IMR-90 (cell line): Measurements from ENCODE around the gene FKRP. TPM values are rescaled to one million over a fixed set of nuclear protein-coding genes. Genes with fewer than 3 reads are reported as not detected.

Experiments
- ATAC-seq: fragments of 200-7000 bp; cut with Tn5 transposase; 2 replicates; pipeline ENCODE4 v1.9.1; 2020; ENCODE audit warnings: low read depth, mild to moderate bottlenecking, moderate library complexity
- BruUV-seq: library from RNA; stranded (reverse); fragments of 400-500 nt; replicated peaks from 2 replicates; lab custom pipeline; 2021; lab: Mats Ljungman, UMichigan
- CTCF ChIA-PET: fragments of 300-600 bp; formaldehyde crosslinking; extraction: SDS; loops from one replicate; lab custom pipeline; 2021; ENCODE audit warnings: antibody characterized with exemption; lab: Yijun Ruan, JAX
- POLR2A ChIA-PET: fragments of 300-600 bp; sonication (Branson Sonifier 250); formaldehyde crosslinking; loops from one replicate; lab custom pipeline; 2022; ENCODE audit warnings: antibody characterized with exemption; ENCODE audit not compliant: unreplicated experiment; lab: Charles Lee
- DNase-seq: peaks from one replicate; pipeline ENCODE4 v3.0.0; 2013
- H2AFZ ChIP-seq: replicated peaks from 2 replicates; pipeline ENCODE3; 2013; ENCODE audit warnings: low read length, mild to moderate bottlenecking; ENCODE audit not compliant: poor library complexity
- H2AK5ac ChIP-seq: 2 replicates; pipeline ENCODE4 v1.6.1; 2013; ENCODE audit warnings: low read depth, low read length, inconsistent platforms
- H2AK9ac ChIP-seq: replicated peaks from 2 replicates; pipeline ENCODE3; 2013; ENCODE audit warnings: mild to moderate bottlenecking, low read depth, low read length, moderate library complexity; ENCODE audit not compliant: poor library complexity
- H2BK120ac ChIP-seq: 2 replicates; pipeline ENCODE4 v1.6.1; 2013; ENCODE audit warnings: low read depth, low read length, inconsistent platforms
- H2BK15ac ChIP-seq: 3 replicates; pipeline ENCODE4 v1.6.1; 2013; ENCODE audit warnings: low read depth, low read length, inconsistent platforms
- H2BK20ac ChIP-seq: 2 replicates; pipeline ENCODE4 v1.6.1; 2013; ENCODE audit warnings: low read depth, mild to moderate bottlenecking, inconsistent platforms, low read length, moderate library complexity
- H2BK5ac ChIP-seq: 2 replicates; pipeline ENCODE4 v1.6.1; 2013; ENCODE audit warnings: mild to moderate bottlenecking, low read depth, low read length, inconsistent platforms; ENCODE audit not compliant: poor library complexity, severe bottlenecking
- H3K14ac ChIP-seq: replicated peaks from 2 replicates; pipeline ENCODE4 v1.6.1; 2013; ENCODE audit warnings: low read depth, low read length, inconsistent platforms
- H3K18ac ChIP-seq: 2 replicates; pipeline ENCODE4 v1.6.1; 2013; ENCODE audit warnings: low read depth, low read length, control low read depth
- H3K23ac ChIP-seq: 2 replicates; pipeline ENCODE4 v1.6.1; 2013; ENCODE audit warnings: low read depth, low read length, inconsistent platforms
- H3K27ac ChIP-seq: 2 replicates; pipeline ENCODE4 v1.5.1; 2013; ENCODE audit warnings: mild to moderate bottlenecking, control low read depth, low read length; ENCODE audit not compliant: insufficient read depth
- H3K27me3 ChIP-seq: 2 replicates; pipeline ENCODE4 v1.6.1; 2013; ENCODE audit warnings: low read length; ENCODE audit not compliant: control insufficient read depth, insufficient read depth
- H3K36me3 ChIP-seq: 2 replicates; pipeline ENCODE4 v1.6.1; 2013; ENCODE audit warnings: low read length, mixed read lengths; ENCODE audit not compliant: control insufficient read depth, insufficient read depth
- H3K4ac ChIP-seq: 2 replicates; pipeline ENCODE4 v1.6.1; 2013; ENCODE audit warnings: low read depth, low read length, inconsistent platforms
- H3K4me1 ChIP-seq: 2 replicates; pipeline ENCODE4 v1.6.1; 2013; ENCODE audit warnings: low read length, mixed read lengths; ENCODE audit not compliant: control insufficient read depth, insufficient read depth
- H3K4me2 ChIP-seq: 2 replicates; pipeline ENCODE4 v1.6.1; 2013; ENCODE audit warnings: low read depth, mild to moderate bottlenecking, control low read depth, low read length, moderate library complexity
- H3K4me3 ChIP-seq: 2 replicates; pipeline ENCODE4 v1.5.1; 2013; ENCODE audit warnings: low read depth, mild to moderate bottlenecking, control low read depth, low read length, moderate library complexity; ENCODE audit not compliant: insufficient read depth
- H3K56ac ChIP-seq: 2 replicates; pipeline ENCODE4 v1.6.1; 2013; ENCODE audit warnings: low read length, inconsistent platforms; ENCODE audit not compliant: insufficient read depth; ENCODE audit errors: extremely low read depth
- H3K79me1 ChIP-seq, 2 experiments: 2 replicates each; pipeline ENCODE4 v1.6.1; 2013; ENCODE audit warnings: low read length in 2 of 2, inconsistent platforms in 1 of 2, low read depth in 1 of 2
- H3K9ac ChIP-seq: 2 replicates; pipeline ENCODE4 v1.6.1; 2013; ENCODE audit warnings: low read depth, low read length, control low read depth
- H3K9me1 ChIP-seq: 2 replicates; pipeline ENCODE4 v1.6.1; 2013; ENCODE audit warnings: low read length, inconsistent platforms; ENCODE audit not compliant: insufficient read depth
- H3K9me3 ChIP-seq: 2 replicates; pipeline ENCODE4 v1.6.1; 2013; ENCODE audit warnings: low read length; ENCODE audit not compliant: control insufficient read depth, insufficient read depth
- H4K20me1 ChIP-seq: 2 replicates; pipeline ENCODE4 v1.6.1; 2013; ENCODE audit warnings: low read length, inconsistent platforms; ENCODE audit not compliant: insufficient read depth
- H4K5ac ChIP-seq: 2 replicates; pipeline ENCODE4 v1.6.1; 2013; ENCODE audit warnings: mild to moderate bottlenecking, low read depth, low read length, control low read depth
- H4K8ac ChIP-seq, 2 experiments: 2 replicates each; pipeline ENCODE4 v1.6.1; 2013; ENCODE audit warnings: low read depth in 2 of 2, low read length in 2 of 2, control low read depth in 1 of 2, inconsistent platforms in 1 of 2
- H4K91ac ChIP-seq: 2 replicates; pipeline ENCODE4 v1.6.1; 2013; ENCODE audit warnings: low read depth, low read length, inconsistent platforms; ENCODE audit not compliant: insufficient read depth
- CHD1 ChIP-seq: IDR thresholded peaks from 2 replicates; pipeline ENCODE4 v1.6.1; 2012; ENCODE audit warnings: low read depth, low read length, improper control_type of control experiment
- CTCF ChIP-seq: conservative IDR thresholded peaks from 2 replicates; pipeline ENCODE4 v1.5.1; 2012; ENCODE audit warnings: mild to moderate bottlenecking, low read depth, low read length, improper control_type of control experiment
- FOS ChIP-seq: fragments of 150-350 bp; IDR thresholded peaks from 2 replicates; pipeline ENCODE4 v1.6.1; 2016; ENCODE audit warnings: low read depth, low read length
- MAZ ChIP-seq: IDR thresholded peaks from 2 replicates; pipeline ENCODE4 v1.6.1; 2012; ENCODE audit warnings: low read depth, mild to moderate bottlenecking, low read length, improper control_type of control experiment, moderate library complexity, borderline replicate concordance
- MXI1 ChIP-seq: IDR thresholded peaks from 2 replicates; pipeline ENCODE4 v1.6.1; 2012; ENCODE audit warnings: low read depth, mild to moderate bottlenecking, low read length, moderate library complexity, borderline replicate concordance
- RAD21 ChIP-seq: IDR thresholded peaks from 2 replicates; pipeline ENCODE4 v1.6.1; 2012; ENCODE audit warnings: low read length, improper control_type of control experiment
- USF2 ChIP-seq: fragments of 150-350 bp; IDR thresholded peaks from 2 replicates; pipeline ENCODE4 v1.6.1; 2017; ENCODE audit warnings: mild to moderate bottlenecking, antibody characterized with exemption, low read length, low read depth
- WGBS, 2 experiments: methylation state at CpG; one replicate each; pipeline versions ENCODE4 v1.1.5 to v1.1.7; 2013; ENCODE audit warnings: missing lambda C conversion rate in 2 of 2; ENCODE audit not compliant: insufficient read length in 1 of 2; ENCODE audit errors: extremely low coverage in 2 of 2; 5-methylcytosine and 5-hydroxymethylcytosine counted together
- dilution Hi-C: fragments of 300-500 bp; cut with HindIII; formaldehyde crosslinking; loops from one replicate; pipeline ENCODE4 v1.14.3; 2018; ENCODE audit warnings: low sequenced_read_pairs; ENCODE audit not compliant: unreplicated experiment
- in situ Hi-C: fragments of 300-500 bp; cut with MboI; formaldehyde crosslinking; loops from 3 replicates; pipeline ENCODE4 v1.14.3; 2019; ENCODE audit warnings: low sequenced_read_pairs, inconsistent platforms, mixed read lengths
- intact Hi-C: fragments of 100-400 bp; cut with micrococcal nuclease; formaldehyde crosslinking; loops from 2 replicates; pipeline ENCODE4 v1.10.0; 2022
- polyA plus RNA-seq, 3 experiments: library from polyadenylated mRNA; depleted of rRNA; stranded (reverse); fragments of >200 nt; gene quantifications; 2 replicates each; pipeline ENCODE4 v1.2.3, GENCODE V29; 2012; ENCODE audit warnings: low replicate concordance in 1 of 3
- total RNA-seq: library from RNA; depleted of rRNA; stranded (reverse); fragments of >200 nt; gene quantifications from 2 replicates; pipeline ENCODE4 v1.2.3, GENCODE V29; 2012

The FKRP gene
- total and polyA plus RNA-seq, 2 of the 4 experiments (the other 2 are of a cell fraction), result 6.1 to 25.3 TPM

- CTCF ChIA-PET, result no interaction called here
- Histone ChIP-seq H3K9me3 (no peaks in the 10 kb centered on the region), H3K36me3 (peaks cover 23% of the 10 kb centered on the region), H3K23ac (peak within 1 kb of the TSS; percentile 86), H4K5ac (peak within 1 kb of the TSS; percentile 98), H2AFZ (peak within 1 kb of the TSS; percentile 95), H3K4me2 (peak within 1 kb of the TSS; percentile 98), H3K27ac (peak within 1 kb of the TSS; percentile 99), H2BK20ac (no peak within 1 kb of the TSS), H3K79me1 (peaks cover 6 to 59% of the 10 kb centered on the region in 2 experiments), H4K8ac (peak within 1 kb of the TSS; percentile 78 to 96), H3K27me3 (no peaks in the 10 kb centered on the region), H3K9me1 (no peaks in the 10 kb centered on the region), H3K4me1 (peaks cover 7% of the 10 kb centered on the region), H2AK9ac (peak within 1 kb of the TSS; percentile 89), H2BK5ac (peak within 1 kb of the TSS; percentile 97), H3K18ac (peak within 1 kb of the TSS; percentile 91), H2BK15ac (peak within 1 kb of the TSS; percentile 64; the same call in 1 of the 3 replicates), H4K91ac (peak within 1 kb of the TSS; percentile 29), H3K4me3 (peak within 1 kb of the TSS; percentile 93), H3K14ac (peak within 1 kb of the TSS; percentile 94), H4K20me1 (peaks cover 6% of the 10 kb centered on the region), H3K4ac (peak within 1 kb of the TSS; percentile 91), H2AK5ac (peak within 1 kb of the TSS; percentile 81), H3K56ac (peak within 1 kb of the TSS; percentile 4; the same call in 1 of the 2 replicates), H3K9ac (peak within 1 kb of the TSS; percentile 99), H2BK120ac (peak within 1 kb of the TSS; percentile 74; the same call in 1 of the 2 replicates)
- 0% methylated on average over 6 of the region's 52 CpGs; no CpG with 5 or more reads in 1 of the 2 experiments for WGBS, 2 experiments
- TF ChIP-seq FOS (no peak), CTCF (no peak), USF2 (no peak), MXI1 (no peak), RAD21 (no peak), CHD1 (no peak), MAZ (peak; percentile 49; the same call in 1 of the 2 replicates)
- POLR2A ChIA-PET, result interaction anchor here (0.7 kb wide), 1 partner anchor 140 kb away, joined by 8 read pairs; no protein-coding TSS in a partner anchor
- in situ Hi-C loops (no loop called here), dilution Hi-C loops (no loop called here), intact Hi-C loops (no loop called here)
- ATAC-seq, result peak; percentile 87
- no TSS peak for BruUV-seq
- DNase-seq, result peak; percentile 68
Measured at GRCh38 chr19:46717034-46717715, 28.7 kb upstream of the FKRP start, which contains the start of gene PRKD2. Gene PRKD2 (minus strand): TSS chr19:46717114. CDS start chr19:46716370, 744 bp downstream.
